Skeletal muscle tissue (tissue), 4 donors: Measurements from ENCODE around the gene SCARB2. TPM values are rescaled to one million over a fixed set of nuclear protein-coding genes. Genes with fewer than 3 reads are reported as not detected.
"Not testable (repeated sequence)": the region's sequence is repeated elsewhere in the genome, so short reads cannot be mapped to it uniquely, and the experiment has no call there.

Experiments used
- H3K27ac ChIP-seq: one replicate; pipeline ENCODE4 v1.7.0; 2013; ENCODE audit warnings: mild to moderate bottlenecking, low read depth, low read length, inconsistent platforms
- H3K27me3 ChIP-seq, 3 donors: one replicate each; pipeline ENCODE4 v1.7.0; 2013; ENCODE audit warnings: low read length in 3 of 3; ENCODE audit not compliant: control insufficient read depth in 3 of 3, insufficient read depth in 3 of 3
- H3K36me3 ChIP-seq, 3 donors: one replicate each; pipeline ENCODE4 v1.7.0; 2013; ENCODE audit warnings: low read length in 3 of 3; ENCODE audit not compliant: control insufficient read depth in 3 of 3, insufficient read depth in 3 of 3
- H3K4me1 ChIP-seq, 3 donors: one replicate each; pipeline ENCODE4 v1.7.0; 2013; ENCODE audit warnings: low read length in 3 of 3, mild to moderate bottlenecking in 3 of 3; ENCODE audit not compliant: control insufficient read depth in 3 of 3, insufficient read depth in 3 of 3
- H3K4me3 ChIP-seq, 3 donors: one replicate each; pipeline ENCODE4 v1.7.0; 2013; ENCODE audit warnings: low read length in 3 of 3
- H3K9ac ChIP-seq, 3 donors: one replicate each; pipeline ENCODE4 v1.7.0; 2013; ENCODE audit warnings: low read length in 3 of 3, mild to moderate bottlenecking in 3 of 3, moderate library complexity in 2 of 3, low read depth in 1 of 3
- H3K9me3 ChIP-seq, 3 donors: one replicate each; pipeline ENCODE4 v1.7.0; 2013; ENCODE audit warnings: low read length in 3 of 3; ENCODE audit not compliant: control insufficient read depth in 3 of 3
- total RNA-seq: library from RNA; depleted of rRNA; stranded (reverse); fragments of >200 nt; gene quantifications from one replicate; pipeline ENCODE4 v1.2.3, GENCODE V29; 2014
- donor health status: Osteomylitis.

Gene SCARB2
- total RNA-seq, 1 donor from 2014 or later: 125 TPM

DNA sequence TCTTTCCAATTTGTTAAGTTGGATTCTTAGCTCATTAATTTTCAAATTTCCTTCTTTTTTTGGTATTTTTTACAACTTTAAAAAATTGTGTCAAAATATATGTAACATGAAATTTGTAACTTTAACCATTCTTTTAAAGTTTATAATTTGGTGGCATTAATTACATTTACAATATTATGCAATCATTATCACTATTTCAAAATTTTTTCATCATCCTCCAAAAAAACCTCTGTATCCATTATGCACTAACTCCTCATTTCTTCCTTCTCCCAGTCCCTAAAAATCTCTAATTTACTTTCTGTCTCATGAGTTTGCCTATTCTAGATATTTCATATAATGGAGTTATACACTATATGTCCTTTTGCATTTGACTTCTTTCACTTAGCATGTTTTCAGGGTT, 33.2 kb upstream of the SCARB2 start:
- Histone ChIP-seq H3K4me1 (peaks cover 8 to 24% (median 11%) of the 10 kb centered on the region in 3 donors), H3K9me3 (no peaks in the 10 kb centered on the region), H3K36me3 (no peaks in the 10 kb centered on the region), H3K9ac (no peak overlapping the region), H3K4me3 (no peak overlapping the region), H3K27ac (no peak overlapping the region), H3K27me3 (no peaks in the 10 kb centered on the region)

DNA sequence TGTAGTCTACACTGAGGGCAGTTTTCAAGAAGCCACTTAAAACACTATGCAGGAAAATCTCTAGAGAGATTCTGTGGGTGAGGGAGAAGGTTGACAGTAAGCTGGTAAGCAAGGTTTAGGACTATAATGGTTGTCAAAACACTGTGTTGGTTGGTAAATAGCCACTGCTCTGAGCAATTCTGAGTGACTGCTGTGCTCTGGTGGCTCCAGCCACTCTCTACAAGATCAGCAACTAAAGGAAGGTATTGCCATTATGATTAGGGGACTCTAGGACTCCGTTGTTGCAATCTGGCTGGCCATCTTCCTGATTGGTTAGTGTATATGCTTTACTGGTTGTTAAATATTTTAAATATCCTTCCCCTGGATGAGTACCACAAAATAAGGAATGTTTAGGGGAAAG, 32.4 kb upstream of the SCARB2 start:
- no peak overlapping the region for H3K4me3 ChIP-seq
- H3K4me1 ChIP-seq: peaks cover 4 to 15% (median 8%) of the 10 kb centered on the region in 3 donors
- H3K36me3 ChIP-seq: no peaks in the 10 kb centered on the region
- H3K27ac ChIP-seq: no peak overlapping the region
- no peaks in the 10 kb centered on the region for H3K9me3 ChIP-seq
- no peak overlapping the region for H3K9ac ChIP-seq
- no peaks in the 10 kb centered on the region for H3K27me3 ChIP-seq

DNA sequence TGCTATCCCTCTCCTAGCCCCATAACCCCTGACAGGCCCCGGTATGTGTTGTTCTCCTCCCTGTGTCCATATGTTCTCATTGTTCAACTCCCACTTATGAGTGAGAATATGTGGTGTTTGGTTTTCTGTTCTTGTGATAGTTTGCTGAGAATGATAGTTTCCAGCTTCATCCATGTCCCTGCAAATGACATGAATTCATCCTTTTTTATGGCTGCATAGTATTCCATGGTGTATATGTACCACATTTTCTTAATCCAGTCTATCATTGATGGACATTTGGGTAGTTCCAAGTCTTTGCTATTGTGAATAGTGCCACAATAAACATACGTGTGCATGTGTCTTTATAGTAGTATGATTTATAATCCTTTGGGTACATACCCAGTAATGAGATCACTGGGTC, 30.3 kb upstream of the SCARB2 start:
- H3K27me3 ChIP-seq, H3K36me3 ChIP-seq, H3K4me3 ChIP-seq, H3K9ac ChIP-seq, H3K27ac ChIP-seq, H3K9me3 ChIP-seq: not testable (repeated sequence)
- H3K4me1 ChIP-seq: peaks cover under 1 to 15% (median 4%) of the 10 kb centered on the region in 3 donors

DNA sequence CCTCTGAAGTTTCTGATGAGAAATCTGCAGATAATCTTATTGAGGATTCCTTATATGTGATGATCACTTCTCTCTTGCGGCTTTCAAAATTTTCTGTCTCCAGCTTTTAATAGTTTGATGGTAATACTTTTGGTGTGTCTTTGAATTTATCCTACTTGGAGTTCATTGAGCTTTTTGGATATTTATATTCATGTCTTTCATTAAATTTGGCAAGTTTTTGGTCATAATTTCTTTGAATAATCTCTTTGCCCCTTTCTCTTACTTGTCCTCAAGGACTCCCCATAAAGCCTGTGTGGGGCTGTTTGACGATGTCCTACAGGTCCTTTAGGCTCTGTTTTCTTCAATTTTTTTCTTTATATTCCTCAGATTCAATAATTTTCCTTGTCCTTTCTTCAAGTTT, 26.6 kb upstream of the SCARB2 start:
- no peak overlapping the region for H3K9ac ChIP-seq
- H3K27me3 ChIP-seq: no peaks in the 10 kb centered on the region
- H3K36me3 ChIP-seq: no peaks in the 10 kb centered on the region
- H3K27ac ChIP-seq: no peak overlapping the region
- H3K4me3 ChIP-seq: no peak overlapping the region
- peaks cover 0 to 2% (median 0%) of the 10 kb centered on the region in 3 donors for H3K9me3 ChIP-seq
- H3K4me1 ChIP-seq: peaks cover 3 to 19% (median 5%) of the 10 kb centered on the region in 3 donors

DNA sequence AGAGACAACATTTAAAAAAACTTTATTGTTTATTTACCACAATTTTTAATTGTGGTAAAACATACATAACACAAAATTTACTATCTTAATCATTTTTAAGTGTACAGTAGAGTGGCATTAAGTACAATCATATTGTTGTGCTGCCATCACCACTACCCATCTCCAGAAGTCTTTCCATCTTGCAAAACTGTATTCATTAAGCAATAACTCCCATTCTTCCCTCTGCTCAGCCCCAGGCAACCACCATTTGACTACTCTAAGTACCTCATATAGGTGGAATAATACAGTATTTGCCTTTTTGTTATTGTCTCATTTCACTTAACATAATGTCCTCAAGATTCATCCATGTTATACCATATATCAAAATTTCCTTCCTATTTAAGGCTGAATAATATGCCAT, 25.1 kb upstream of the SCARB2 start:
- Histone ChIP-seq H3K4me3 (no peak overlapping the region), H3K9me3 (peaks cover 0 to 2% (median 0%) of the 10 kb centered on the region in 3 donors), H3K4me1 (peaks cover 3 to 16% (median 5%) of the 10 kb centered on the region in 3 donors), H3K27ac (peak overlapping the region; percentile 98), H3K27me3 (no peaks in the 10 kb centered on the region), H3K36me3 (no peaks in the 10 kb centered on the region), H3K9ac (peak overlapping the region in 1 of 3 donors; percentile 62)

DNA sequence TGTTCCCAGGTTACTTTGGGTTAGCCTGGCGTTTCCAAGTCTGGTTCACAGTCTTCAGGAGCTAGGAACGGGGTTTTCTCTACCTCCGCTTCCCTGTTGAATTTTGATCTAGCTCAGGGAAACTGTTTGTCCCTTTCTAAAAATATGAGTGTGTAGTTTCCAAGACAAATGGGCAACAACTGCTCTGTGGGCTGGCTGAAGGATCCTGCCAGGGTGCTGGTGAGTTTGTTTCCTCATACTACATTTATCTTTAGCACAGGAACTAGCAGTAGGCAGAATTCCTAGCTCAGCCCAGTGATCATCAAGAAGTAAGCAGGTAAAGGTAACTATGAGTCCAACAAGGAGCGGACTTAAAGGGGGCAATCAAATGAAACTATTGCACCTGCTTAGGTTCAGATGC, 24.6 kb upstream of the SCARB2 start:
- peaks cover 3 to 16% (median 5%) of the 10 kb centered on the region in 3 donors for H3K4me1 ChIP-seq
- no peaks in the 10 kb centered on the region for H3K36me3 ChIP-seq
- H3K27me3 ChIP-seq: no peaks in the 10 kb centered on the region
- peak overlapping the region; percentile 98 for H3K27ac ChIP-seq
- peaks cover 0 to 2% (median 0%) of the 10 kb centered on the region in 3 donors for H3K9me3 ChIP-seq
- H3K4me3 ChIP-seq: peak overlapping the region; percentile 8 to 50 (median 16)
- H3K9ac ChIP-seq: peak overlapping the region; percentile 45 to 71 (median 62)

DNA sequence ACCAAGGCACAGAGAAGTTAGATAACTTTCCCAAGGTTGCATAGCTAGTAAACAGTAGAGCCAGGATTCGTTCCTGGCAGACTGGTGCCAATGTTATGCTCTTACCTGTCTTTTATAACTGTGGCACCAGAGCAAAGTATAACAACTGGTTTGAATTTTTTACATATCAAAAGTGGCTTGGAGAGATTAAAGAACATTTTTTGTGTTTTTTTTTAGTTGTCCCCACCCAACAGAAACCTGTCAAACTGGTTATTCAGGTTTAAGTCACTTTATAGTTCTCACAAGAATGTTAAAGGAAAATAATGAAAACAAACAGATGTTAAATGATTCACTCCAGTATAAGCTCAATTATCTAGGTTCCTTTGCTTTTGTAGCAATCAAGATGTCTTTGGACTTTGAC, 22.3 kb upstream of the SCARB2 start:
- Histone ChIP-seq H3K9me3 (peaks cover 0 to 2% (median 0%) of the 10 kb centered on the region in 3 donors), H3K4me3 (no peak overlapping the region), H3K27me3 (no peaks in the 10 kb centered on the region), H3K4me1 (peaks cover 3 to 16% (median 5%) of the 10 kb centered on the region in 3 donors), H3K9ac (no peak overlapping the region), H3K27ac (no peak overlapping the region), H3K36me3 (no peaks in the 10 kb centered on the region)

DNA sequence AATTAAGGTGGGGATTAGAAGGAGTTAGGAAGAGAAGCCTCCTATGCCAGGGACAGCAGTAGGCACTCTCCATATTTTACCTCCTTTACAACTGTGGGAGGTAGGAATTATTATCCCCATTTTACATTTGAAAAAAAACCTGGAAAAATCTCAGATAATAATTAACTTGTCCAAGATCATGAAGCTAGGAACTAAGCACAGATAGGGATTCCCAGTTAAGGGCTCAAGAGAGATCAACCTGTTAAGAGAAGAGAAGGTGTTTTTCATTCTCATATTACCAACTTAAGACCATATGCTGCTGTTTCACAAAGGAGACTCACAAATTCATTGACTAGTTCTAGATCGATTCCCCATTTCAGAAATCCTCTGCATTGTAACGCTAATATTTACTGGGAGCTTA, 21.8 kb upstream of the SCARB2 start:
- H3K27ac ChIP-seq: no peak overlapping the region
- H3K4me3 ChIP-seq: no peak overlapping the region
- H3K9ac ChIP-seq: no peak overlapping the region
- H3K9me3 ChIP-seq: peaks cover 0 to 2% (median 0%) of the 10 kb centered on the region in 3 donors
- H3K36me3 ChIP-seq: no peaks in the 10 kb centered on the region
- peaks cover 3 to 16% (median 5%) of the 10 kb centered on the region in 3 donors for H3K4me1 ChIP-seq
- H3K27me3 ChIP-seq: no peaks in the 10 kb centered on the region

DNA sequence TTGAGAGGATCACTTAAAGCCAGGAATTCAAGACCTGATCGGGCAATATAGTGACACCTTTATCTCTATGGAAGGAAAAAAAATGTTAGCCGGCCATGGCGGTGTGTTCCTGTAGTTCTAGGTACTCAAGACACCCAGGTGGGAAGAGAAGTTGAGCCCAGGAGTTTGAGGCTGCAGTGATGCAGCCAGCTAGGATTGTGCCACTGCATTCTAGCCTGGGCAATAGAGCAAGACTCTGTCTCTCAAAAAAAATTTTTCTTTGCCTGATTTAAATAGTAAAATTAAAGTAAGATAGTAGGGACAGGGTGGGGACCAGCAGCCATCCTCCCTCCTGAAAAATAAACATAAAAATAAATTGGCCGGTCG, 21.0 kb upstream of the SCARB2 start:
- Histone ChIP-seq H3K4me3 (no peak overlapping the region), H3K4me1 (peaks cover 3 to 16% (median 5%) of the 10 kb centered on the region in 3 donors), H3K27ac (no peak overlapping the region)

DNA sequence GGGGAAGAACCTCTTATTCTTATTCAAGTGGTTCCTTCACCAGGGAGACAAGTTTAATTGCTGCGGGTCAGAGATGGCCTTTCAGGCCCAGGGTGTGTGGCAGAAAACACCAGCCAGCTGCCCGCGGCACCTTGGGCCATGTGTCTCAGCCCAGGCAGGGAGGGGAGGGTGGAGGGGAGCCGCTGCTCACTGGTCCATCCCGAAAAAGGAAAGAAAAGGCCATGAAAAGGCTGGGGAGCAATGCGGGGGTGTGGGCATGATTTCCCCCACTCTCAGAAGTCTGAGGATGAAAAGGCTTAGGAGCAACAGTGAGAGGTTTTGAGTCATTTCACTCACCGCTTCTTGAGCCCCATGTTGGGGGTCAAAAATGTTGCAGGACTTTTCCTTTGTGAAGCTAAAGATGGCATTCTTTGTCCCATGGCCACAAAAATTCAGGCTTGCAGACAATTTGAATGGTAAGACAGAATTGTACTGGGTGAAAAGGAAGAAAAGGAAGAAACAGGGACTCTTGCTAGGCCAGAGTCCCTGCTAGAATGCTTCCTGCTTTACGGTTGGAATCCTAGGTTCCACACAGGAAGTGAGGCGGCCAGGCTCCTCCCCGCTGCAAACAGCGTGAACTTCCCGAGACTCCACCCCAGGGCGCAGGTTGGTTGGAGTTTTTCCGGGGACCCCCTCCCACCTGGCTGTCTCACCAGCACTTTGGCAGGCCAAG, 20.5 kb upstream of the SCARB2 start:
- H3K4me1 ChIP-seq: peaks cover 3 to 16% (median 5%) of the 10 kb centered on the region in 3 donors
- no peak overlapping the region for H3K27ac ChIP-seq
- no peaks in the 10 kb centered on the region for H3K27me3 ChIP-seq
- no peak overlapping the region for H3K9ac ChIP-seq
- H3K9me3 ChIP-seq: peaks cover 0 to 2% (median 0%) of the 10 kb centered on the region in 3 donors
- no peaks in the 10 kb centered on the region for H3K36me3 ChIP-seq
- no peak overlapping the region for H3K4me3 ChIP-seq

More for the DNA sequence above, 21.0 kb upstream of the SCARB2 start:
- Histone ChIP-seq H3K9me3 (peaks cover 0 to 2% (median 0%) of the 10 kb centered on the region in 3 donors), H3K27me3 (no peaks in the 10 kb centered on the region), H3K36me3 (no peaks in the 10 kb centered on the region), H3K9ac (no peak overlapping the region)
